Cardiac fibroblast (primary cell): ENCODE results near the gene LTBP1.

Experiments
- DNase-seq, 2 donors: peaks; one replicate each; pipeline versions ENCODE4 v3.0.0 to v3.0.0-alpha.2; 2010; ENCODE audit warnings: low read depth in 2 of 2
- H3K4me3 ChIP-seq, 2 donors: replicated peaks in 1 of 2; 1 replicate in 1 of 2; 2 replicates in 1 of 2; pipeline ENCODE4 v1.5.1; 2011; ENCODE audit warnings: low read depth in 2 of 2, low read length in 2 of 2, mild to moderate bottlenecking in 2 of 2, moderate library complexity in 1 of 2
- CTCF ChIP-seq: IDR thresholded peaks from one replicate; pipeline ENCODE4 v1.5.1; 2011; ENCODE audit warnings: low read depth, mild to moderate bottlenecking, low read length, inconsistent platforms

Gene LTBP1

GRCh38 chr2:33083699-33084387 lies 137.1 kb downstream of the LTBP1 start:
- TF ChIP-seq CTCF, result no peak
- DNase-seq, result no peak
- no peak overlapping the region for H3K4me3 ChIP-seq

DNA sequence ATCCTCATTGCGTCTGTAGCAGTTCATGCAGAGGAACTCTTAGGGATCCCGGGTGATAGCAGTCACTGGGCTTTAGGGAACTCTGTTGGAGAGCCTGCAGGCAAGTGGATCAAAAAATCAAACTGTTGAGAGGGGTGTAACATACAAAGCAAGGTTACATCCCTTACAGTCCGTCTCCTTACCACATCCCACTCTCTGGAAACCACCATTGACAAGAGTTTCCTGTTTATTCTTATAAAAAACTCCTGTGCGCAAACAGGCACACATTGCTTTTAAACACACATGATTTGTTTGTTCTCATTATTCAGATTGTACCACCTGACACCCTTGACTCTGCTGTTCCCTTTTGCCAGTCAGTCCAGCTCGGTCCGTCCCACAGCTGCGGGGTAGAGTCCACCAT lies 137.7 kb downstream of the LTBP1 start:
- no peak overlapping the region for H3K4me3 ChIP-seq
- TF ChIP-seq CTCF, result no peak

DNA sequence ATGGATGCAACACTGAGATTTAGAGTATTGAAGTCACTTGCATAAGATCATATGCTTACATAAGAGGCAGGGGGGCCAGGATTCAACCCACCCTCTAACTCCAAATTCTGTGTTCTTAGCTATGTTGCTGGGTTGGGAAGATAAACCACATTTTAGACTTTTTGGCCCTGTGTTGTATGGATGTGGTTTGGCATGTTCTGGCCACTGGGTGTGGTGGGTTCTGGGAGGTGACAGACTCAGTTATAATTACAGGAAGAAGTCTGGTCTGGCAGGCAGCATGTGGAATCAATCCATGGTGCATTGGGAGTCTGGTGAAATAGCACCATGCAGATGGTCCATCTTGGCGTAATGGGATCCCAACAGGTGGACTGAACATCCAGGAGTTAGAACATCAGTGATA lies 138.9 kb downstream of the LTBP1 start:
- H3K4me3 ChIP-seq, result no peak overlapping the region
- DNase-seq, result no peak
- TF ChIP-seq CTCF, result no peak

More for the DNA sequence above, 137.7 kb downstream of the LTBP1 start:
- DNase-seq, result no peak

DNA sequence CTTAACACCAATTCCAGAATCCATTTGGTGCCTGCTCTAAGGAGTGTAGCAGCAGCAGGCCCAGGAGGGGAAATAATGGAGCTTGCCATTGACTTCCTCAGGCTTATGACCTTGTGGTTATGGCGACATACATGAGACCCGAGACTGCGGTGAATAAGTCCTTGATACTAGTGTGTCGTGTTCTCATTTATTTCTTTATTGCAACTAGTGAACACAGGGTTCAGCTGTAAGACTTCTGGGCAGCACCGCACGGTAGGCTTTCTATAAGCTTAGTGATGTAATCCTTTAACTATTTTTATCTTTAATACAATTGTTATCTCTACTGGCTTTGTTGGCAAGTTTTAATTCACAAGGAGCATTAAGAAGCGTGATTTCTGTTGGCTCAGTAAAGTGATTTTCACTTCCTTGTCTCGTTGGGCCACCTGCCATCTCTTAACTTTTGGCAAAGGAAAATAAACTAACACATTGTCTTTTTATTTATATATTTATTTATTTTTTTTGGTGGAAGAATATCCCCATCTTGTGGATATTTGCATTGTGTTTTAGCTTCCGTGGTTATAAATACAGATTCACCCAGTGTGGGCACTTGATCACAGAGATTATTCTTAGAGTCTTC lies 139.8 kb downstream of the LTBP1 start:
- no peak for TF ChIP-seq CTCF
- H3K4me3 ChIP-seq, result no peak overlapping the region
- DNase-seq, result peak; percentile 58 to 90

- DNase-seq, result no peak
- no peak overlapping the region for H3K4me3 ChIP-seq
- no peak for TF ChIP-seq CTCF
Observed at GRCh38 chr2:33090553-33091134, 143.9 kb downstream of the LTBP1 start.

DNA sequence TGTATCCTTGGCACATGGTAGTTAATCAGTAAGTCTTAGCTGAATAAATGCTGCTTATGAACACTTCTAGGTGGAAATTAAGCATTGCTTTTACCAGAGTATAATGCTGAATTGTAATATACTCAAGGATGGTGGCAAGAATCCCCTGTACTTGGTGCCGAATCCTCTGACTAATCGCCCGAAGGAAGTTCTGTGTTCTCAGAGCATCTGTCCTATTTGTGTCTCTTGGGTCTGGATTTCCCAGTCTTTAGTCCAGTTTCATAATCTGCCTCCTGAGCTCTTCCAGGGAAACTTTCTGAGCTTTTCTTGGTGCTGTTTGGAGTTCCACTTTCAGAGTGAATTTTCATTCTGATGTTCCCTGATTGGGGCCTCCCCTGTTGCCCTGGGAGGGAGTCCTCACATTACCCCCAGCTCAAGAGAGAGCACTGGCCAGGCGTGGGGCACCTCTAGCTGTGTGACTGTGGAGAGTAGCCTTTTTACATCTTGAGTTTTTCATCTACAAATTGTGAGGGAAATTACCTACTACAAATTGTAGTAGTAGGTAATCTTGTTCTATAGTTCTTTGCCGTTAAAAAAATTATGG lies 144.9 kb downstream of the LTBP1 start:
- DNase-seq, result peak in 1 of 2 donors; percentile 40
- no peak for TF ChIP-seq CTCF
- no peak overlapping the region for H3K4me3 ChIP-seq
